Ectodermal cell (in vitro differentiated cells): ENCODE measurements around the gene RBMS3.

Experiments
- H3K27ac ChIP-seq: 2 replicates; pipeline ENCODE4 v1.7.0; 2013; ENCODE audit warnings: mild to moderate bottlenecking, low read depth, low read length; ENCODE audit not compliant: insufficient read depth, poor library complexity, severe bottlenecking
- H3K27me3 ChIP-seq: 2 replicates; pipeline ENCODE4 v1.7.0; 2013; ENCODE audit warnings: mild to moderate bottlenecking, low read length; ENCODE audit not compliant: insufficient read depth, control insufficient read depth, poor library complexity, severe bottlenecking
- H3K36me3 ChIP-seq: one replicate; pipeline ENCODE4 v1.7.0; 2013; ENCODE audit warnings: low read length; ENCODE audit not compliant: control insufficient read depth, insufficient read depth
- H3K4me1 ChIP-seq: one replicate; pipeline ENCODE4 v1.7.0; 2013; ENCODE audit warnings: low read length; ENCODE audit not compliant: control insufficient read depth, insufficient read depth
- H3K4me3 ChIP-seq: 2 replicates; pipeline ENCODE4 v1.7.0; 2013; ENCODE audit warnings: low read depth, low read length, control low read depth; ENCODE audit not compliant: insufficient read depth
- H3K9me3 ChIP-seq: 2 replicates; pipeline ENCODE4 v1.7.0; 2013; ENCODE audit warnings: mild to moderate bottlenecking, low read length, moderate library complexity; ENCODE audit not compliant: control insufficient read depth
- WGBS, 2 experiments: methylation state at CpG; one replicate each; pipeline ENCODE4 v1.1.7; 2013; ENCODE audit warnings: missing lambda C conversion rate in 2 of 2; 5-methylcytosine and 5-hydroxymethylcytosine counted together

Gene RBMS3

GRCh38 chr3:29531644-29532043 lies 250.8 kb downstream of the RBMS3 start:
- Histone ChIP-seq H3K27me3 (no peaks in the 10 kb centered on the region), H3K4me1 (no peaks in the 10 kb centered on the region), H3K27ac (no peak overlapping the region), H3K36me3 (no peaks in the 10 kb centered on the region), H3K4me3 (no peak overlapping the region), H3K9me3 (no peaks in the 10 kb centered on the region)
- WGBS, 2 experiments = 71 to 74% methylated on average over 4 of the region's 4 CpGs

- 90 to 93% methylated on average over 4 of the region's 4 CpGs for WGBS, 2 experiments
- H3K27me3 ChIP-seq = no peaks in the 10 kb centered on the region
Observed at GRCh38 chr3:29532473-29532872, 251.6 kb downstream of the RBMS3 start.

GRCh38 chr3:29534006-29534405 lies 253.1 kb downstream of the RBMS3 start:
- no peaks in the 10 kb centered on the region for H3K27me3 ChIP-seq
- no peak overlapping the region for H3K27ac ChIP-seq
- no peaks in the 10 kb centered on the region for H3K4me1 ChIP-seq
- 86 to 95% methylated on average over 3 of the region's 3 CpGs for WGBS, 2 experiments
- no peak overlapping the region for H3K4me3 ChIP-seq
- H3K9me3 ChIP-seq = no peaks in the 10 kb centered on the region
- no peaks in the 10 kb centered on the region for H3K36me3 ChIP-seq

More at GRCh38 chr3:29532473-29532872, 251.6 kb downstream of the RBMS3 start:
- Histone ChIP-seq H3K36me3 (no peaks in the 10 kb centered on the region), H3K9me3 (no peaks in the 10 kb centered on the region), H3K4me1 (no peaks in the 10 kb centered on the region), H3K27ac (no peak overlapping the region), H3K4me3 (no peak overlapping the region)

- H3K27me3 ChIP-seq = no peaks in the 10 kb centered on the region
- no peaks in the 10 kb centered on the region for H3K4me1 ChIP-seq
- H3K4me3 ChIP-seq = no peak overlapping the region
- no peaks in the 10 kb centered on the region for H3K9me3 ChIP-seq
- no peak overlapping the region for H3K27ac ChIP-seq
- 92 to 99% methylated on average over 3 to 4 of the region's 4 CpGs for WGBS, 2 experiments
- no peaks in the 10 kb centered on the region for H3K36me3 ChIP-seq
Observed at GRCh38 chr3:29536016-29536758, 255.3 kb downstream of the RBMS3 start.

GRCh38 chr3:29537889-29538609 lies 257.2 kb downstream of the RBMS3 start:
- Histone ChIP-seq H3K36me3 (no peaks in the 10 kb centered on the region), H3K27ac (no peak overlapping the region), H3K4me1 (no peaks in the 10 kb centered on the region), H3K9me3 (no peaks in the 10 kb centered on the region), H3K4me3 (no peak overlapping the region), H3K27me3 (no peaks in the 10 kb centered on the region)
- 93 to 100% methylated on average over 4 to 5 of the region's 5 CpGs for WGBS, 2 experiments

- Histone ChIP-seq H3K9me3 (no peaks in the 10 kb centered on the region), H3K36me3 (no peaks in the 10 kb centered on the region), H3K4me3 (no peak overlapping the region), H3K27me3 (no peaks in the 10 kb centered on the region), H3K27ac (no peak overlapping the region), H3K4me1 (no peaks in the 10 kb centered on the region)
- 100% methylated on average over 1 of the region's 2 CpGs for WGBS, 2 experiments
Observed at GRCh38 chr3:29538610-29538958, 257.7 kb downstream of the RBMS3 start.

GRCh38 chr3:29540544-29540943 lies 259.7 kb downstream of the RBMS3 start:
- H3K4me3 ChIP-seq = no peak overlapping the region
- H3K36me3 ChIP-seq = no peaks in the 10 kb centered on the region
- H3K27ac ChIP-seq = no peak overlapping the region
- 96 to 98% methylated on average over 4 to 5 of the region's 5 CpGs for WGBS, 2 experiments
- H3K27me3 ChIP-seq = no peaks in the 10 kb centered on the region
- H3K9me3 ChIP-seq = no peaks in the 10 kb centered on the region
- no peaks in the 10 kb centered on the region for H3K4me1 ChIP-seq

GRCh38 chr3:29544701-29545363 lies 264.0 kb downstream of the RBMS3 start:
- no peaks in the 10 kb centered on the region for H3K36me3 ChIP-seq
- no peaks in the 10 kb centered on the region for H3K4me1 ChIP-seq
- no peak overlapping the region for H3K4me3 ChIP-seq
- no peak overlapping the region for H3K27ac ChIP-seq
- no CpG with 5 or more reads among the region's 1 CpG for WGBS, 2 experiments
- no peaks in the 10 kb centered on the region for H3K27me3 ChIP-seq
- no peaks in the 10 kb centered on the region for H3K9me3 ChIP-seq

GRCh38 chr3:29545615-29546014 lies 264.7 kb downstream of the RBMS3 start:
- Histone ChIP-seq H3K4me3 (no peak overlapping the region), H3K36me3 (no peaks in the 10 kb centered on the region), H3K27ac (no peak overlapping the region), H3K27me3 (no peaks in the 10 kb centered on the region), H3K9me3 (no peaks in the 10 kb centered on the region), H3K4me1 (no peaks in the 10 kb centered on the region)

GRCh38 chr3:29552051-29552450 lies 271.2 kb downstream of the RBMS3 start:
- Histone ChIP-seq H3K4me1 (no peaks in the 10 kb centered on the region), H3K27me3 (no peaks in the 10 kb centered on the region), H3K36me3 (no peaks in the 10 kb centered on the region), H3K4me3 (no peak overlapping the region), H3K27ac (no peak overlapping the region), H3K9me3 (no peaks in the 10 kb centered on the region)
- 96 to 100% methylated on average over 2 to 3 of the region's 3 CpGs for WGBS, 2 experiments
